Stimulated activated naive CD4-positive, alpha-beta T cell (primary cell): ENCODE measurements around the gene TNFRSF8.

Experiments used
- DNase-seq, 6 experiments: peaks; one replicate each; lab custom pipeline; 2025; lab: John Stamatoyannopoulos, UW

Gene TNFRSF8

GRCh38 chr1:12176298-12177118, 113.4 kb downstream of the TNFRSF8 start:
- DNase-seq: no peak

- DNase-seq: peak in 1 of 6 experiments; percentile 47
These were observed 114.3 kb downstream of the TNFRSF8 start for GRCh38 chr1:12177156-12177998.

- DNase-seq: peak; percentile 81 to 91 (median 88)
These were observed 114.9 kb downstream of the TNFRSF8 start for GRCh38 chr1:12177999-12178441.

GRCh38 chr1:12178511-12178910, 115.4 kb downstream of the TNFRSF8 start:
- peak in 2 of 6 experiments; percentile 45 to 65 for DNase-seq

- DNase-seq: peak; percentile 67 to 81 (median 76)
These were observed 116.0 kb downstream of the TNFRSF8 start for GRCh38 chr1:12179111-12179519.

GRCh38 chr1:12179676-12180075, 116.6 kb downstream of the TNFRSF8 start:
- DNase-seq: no peak

GRCh38 chr1:12180315-12180714, 117.2 kb downstream of the TNFRSF8 start:
- DNase-seq: no peak

GRCh38 chr1:12180903-12181302, 117.8 kb downstream of the TNFRSF8 start:
- DNase-seq: no peak

- no peak for DNase-seq
These were observed 118.5 kb downstream of the TNFRSF8 start for GRCh38 chr1:12181568-12181967.

- no peak for DNase-seq
These were observed 119.4 kb downstream of the TNFRSF8 start for GRCh38 chr1:12182410-12182984.

- no peak for DNase-seq
These were observed 120.1 kb downstream of the TNFRSF8 start for GRCh38 chr1:12183095-12183794.

GRCh38 chr1:12184008-12184681, 121.0 kb downstream of the TNFRSF8 start:
- DNase-seq: no peak

GRCh38 chr1:12185036-12185917, 122.2 kb downstream of the TNFRSF8 start:
- no peak for DNase-seq

GRCh38 chr1:12185918-12186678, 123.0 kb downstream of the TNFRSF8 start:
- no peak for DNase-seq

GRCh38 chr1:12186679-12186985, 123.5 kb downstream of the TNFRSF8 start:
- DNase-seq: no peak

GRCh38 chr1:12188115-12188514, 125.0 kb downstream of the TNFRSF8 start:
- no peak for DNase-seq

- DNase-seq: no peak
These were observed 125.7 kb downstream of the TNFRSF8 start for GRCh38 chr1:12188657-12189327.

GRCh38 chr1:12189328-12189682, 126.2 kb downstream of the TNFRSF8 start:
- DNase-seq: no peak
